ENCODE results near the gene MAB21L3. TPM values are rescaled to one million over a fixed set of nuclear protein-coding genes. Genes with fewer than 3 reads are reported as not detected.

Gene MAB21L3
- total and polyA plus RNA-seq, 4 donors: 0.13 to 0.42 (median 0.26) TPM

DNA sequence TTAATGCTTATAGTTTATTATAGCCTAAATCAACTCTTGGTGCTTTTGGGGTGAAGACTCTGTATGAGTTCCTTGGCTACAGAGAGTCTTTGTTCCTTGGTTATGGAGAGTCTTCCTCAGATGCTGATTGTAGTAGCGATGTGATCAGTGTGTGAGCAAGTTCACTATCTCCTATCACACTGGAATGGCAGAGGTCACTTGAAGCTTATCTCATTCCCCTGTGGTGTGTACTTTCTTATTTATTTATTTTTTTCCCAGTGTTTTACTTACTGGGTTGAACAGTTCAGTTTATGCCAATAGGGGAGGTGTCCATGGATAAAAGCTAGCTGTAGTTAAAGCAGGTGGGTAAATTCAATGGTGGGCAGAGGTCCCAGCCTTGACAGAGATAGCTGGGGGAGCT lies 20.1 kb upstream of the MAB21L3 start:
- Histone ChIP-seq H3K4me3 (ENCODE audit: low read depth in 1 of 3, low read length in 3 of 3) (no peak overlapping the region), H3K36me3 (ENCODE audit: control insufficient read depth in 4 of 4, insufficient read depth in 3 of 4, low read depth in 1 of 4, low read length in 3 of 4) (no peaks in the 10 kb centered on the region), H3K9ac (ENCODE audit: low read depth in 1 of 2, low read length in 2 of 2) (no peak overlapping the region), H3K4me1 (ENCODE audit: control insufficient read depth in 4 of 4, insufficient read depth in 4 of 4, low read length in 3 of 4) (no peaks in the 10 kb centered on the region), H3K27me3 (ENCODE audit: control insufficient read depth in 4 of 4, insufficient read depth in 4 of 4, low read length in 3 of 4) (no peaks in the 10 kb centered on the region), H3K9me3 (ENCODE audit: control insufficient read depth in 4 of 4, low read length in 3 of 4) (peaks cover 2 to 13% (median 3%) of the 10 kb centered on the region in 4 donors), H3K27ac (ENCODE audit: low read depth in 1 of 2, low read length in 2 of 2) (no peak overlapping the region)
- no peak for DNase-seq (ENCODE audit: low spot score)
- TF ChIP-seq SP1 (IDR thresholded peaks at IDR 0.05): no peak
- TF ChIP-seq HNF4A (conservative IDR thresholded peaks at IDR 0.05): no peak
- no peak for TF ChIP-seq HNF4G (IDR thresholded peaks at IDR 0.05)
- TF ChIP-seq FOXA1 (IDR thresholded peaks at IDR 0.05): no peak
- TF ChIP-seq RXRA (IDR thresholded peaks at IDR 0.05): no peak
- no peak for TF ChIP-seq EGR1 (IDR thresholded peaks at IDR 0.05; ENCODE audit: low read depth in 2 of 2)
- TF ChIP-seq RAD21 (IDR thresholded peaks at IDR 0.05): no peak
- TF ChIP-seq MAX (IDR thresholded peaks at IDR 0.05): no peak
- TF ChIP-seq, protein P1, sequence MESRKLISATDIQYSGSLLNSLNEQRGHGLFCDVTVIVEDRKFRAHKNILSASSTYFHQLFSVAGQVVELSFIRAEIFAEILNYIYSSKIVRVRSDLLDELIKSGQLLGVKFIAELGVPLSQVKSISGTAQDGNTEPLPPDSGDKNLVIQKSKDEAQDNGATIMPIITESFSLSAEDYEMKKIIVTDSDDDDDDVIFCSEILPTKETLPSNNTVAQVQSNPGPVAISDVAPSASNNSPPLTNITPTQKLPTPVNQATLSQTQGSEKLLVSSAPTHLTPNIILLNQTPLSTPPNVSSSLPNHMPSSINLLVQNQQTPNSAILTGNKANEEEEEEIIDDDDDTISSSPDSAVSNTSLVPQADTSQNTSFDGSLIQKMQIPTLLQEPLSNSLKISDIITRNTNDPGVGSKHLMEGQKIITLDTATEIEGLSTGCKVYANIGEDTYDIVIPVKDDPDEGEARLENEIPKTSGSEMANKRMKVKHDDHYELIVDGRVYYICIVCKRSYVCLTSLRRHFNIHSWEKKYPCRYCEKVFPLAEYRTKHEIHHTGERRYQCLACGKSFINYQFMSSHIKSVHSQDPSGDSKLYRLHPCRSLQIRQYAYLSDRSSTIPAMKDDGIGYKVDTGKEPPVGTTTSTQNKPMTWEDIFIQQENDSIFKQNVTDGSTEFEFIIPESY (IDR thresholded peaks at IDR 0.05): no peak
- TF ChIP-seq, protein P2, sequence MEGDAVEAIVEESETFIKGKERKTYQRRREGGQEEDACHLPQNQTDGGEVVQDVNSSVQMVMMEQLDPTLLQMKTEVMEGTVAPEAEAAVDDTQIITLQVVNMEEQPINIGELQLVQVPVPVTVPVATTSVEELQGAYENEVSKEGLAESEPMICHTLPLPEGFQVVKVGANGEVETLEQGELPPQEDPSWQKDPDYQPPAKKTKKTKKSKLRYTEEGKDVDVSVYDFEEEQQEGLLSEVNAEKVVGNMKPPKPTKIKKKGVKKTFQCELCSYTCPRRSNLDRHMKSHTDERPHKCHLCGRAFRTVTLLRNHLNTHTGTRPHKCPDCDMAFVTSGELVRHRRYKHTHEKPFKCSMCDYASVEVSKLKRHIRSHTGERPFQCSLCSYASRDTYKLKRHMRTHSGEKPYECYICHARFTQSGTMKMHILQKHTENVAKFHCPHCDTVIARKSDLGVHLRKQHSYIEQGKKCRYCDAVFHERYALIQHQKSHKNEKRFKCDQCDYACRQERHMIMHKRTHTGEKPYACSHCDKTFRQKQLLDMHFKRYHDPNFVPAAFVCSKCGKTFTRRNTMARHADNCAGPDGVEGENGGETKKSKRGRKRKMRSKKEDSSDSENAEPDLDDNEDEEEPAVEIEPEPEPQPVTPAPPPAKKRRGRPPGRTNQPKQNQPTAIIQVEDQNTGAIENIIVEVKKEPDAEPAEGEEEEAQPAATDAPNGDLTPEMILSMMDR (IDR thresholded peaks at IDR 0.05; ENCODE audit: low read depth, low read length, missing input control): no peak
- no peak for TF ChIP-seq FOXA2 (IDR thresholded peaks at IDR 0.05)
- TF ChIP-seq, protein P3, sequence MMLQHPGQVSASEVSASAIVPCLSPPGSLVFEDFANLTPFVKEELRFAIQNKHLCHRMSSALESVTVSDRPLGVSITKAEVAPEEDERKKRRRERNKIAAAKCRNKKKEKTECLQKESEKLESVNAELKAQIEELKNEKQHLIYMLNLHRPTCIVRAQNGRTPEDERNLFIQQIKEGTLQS (IDR thresholded peaks at IDR 0.05): no peak
- TF ChIP-seq, protein P4, sequence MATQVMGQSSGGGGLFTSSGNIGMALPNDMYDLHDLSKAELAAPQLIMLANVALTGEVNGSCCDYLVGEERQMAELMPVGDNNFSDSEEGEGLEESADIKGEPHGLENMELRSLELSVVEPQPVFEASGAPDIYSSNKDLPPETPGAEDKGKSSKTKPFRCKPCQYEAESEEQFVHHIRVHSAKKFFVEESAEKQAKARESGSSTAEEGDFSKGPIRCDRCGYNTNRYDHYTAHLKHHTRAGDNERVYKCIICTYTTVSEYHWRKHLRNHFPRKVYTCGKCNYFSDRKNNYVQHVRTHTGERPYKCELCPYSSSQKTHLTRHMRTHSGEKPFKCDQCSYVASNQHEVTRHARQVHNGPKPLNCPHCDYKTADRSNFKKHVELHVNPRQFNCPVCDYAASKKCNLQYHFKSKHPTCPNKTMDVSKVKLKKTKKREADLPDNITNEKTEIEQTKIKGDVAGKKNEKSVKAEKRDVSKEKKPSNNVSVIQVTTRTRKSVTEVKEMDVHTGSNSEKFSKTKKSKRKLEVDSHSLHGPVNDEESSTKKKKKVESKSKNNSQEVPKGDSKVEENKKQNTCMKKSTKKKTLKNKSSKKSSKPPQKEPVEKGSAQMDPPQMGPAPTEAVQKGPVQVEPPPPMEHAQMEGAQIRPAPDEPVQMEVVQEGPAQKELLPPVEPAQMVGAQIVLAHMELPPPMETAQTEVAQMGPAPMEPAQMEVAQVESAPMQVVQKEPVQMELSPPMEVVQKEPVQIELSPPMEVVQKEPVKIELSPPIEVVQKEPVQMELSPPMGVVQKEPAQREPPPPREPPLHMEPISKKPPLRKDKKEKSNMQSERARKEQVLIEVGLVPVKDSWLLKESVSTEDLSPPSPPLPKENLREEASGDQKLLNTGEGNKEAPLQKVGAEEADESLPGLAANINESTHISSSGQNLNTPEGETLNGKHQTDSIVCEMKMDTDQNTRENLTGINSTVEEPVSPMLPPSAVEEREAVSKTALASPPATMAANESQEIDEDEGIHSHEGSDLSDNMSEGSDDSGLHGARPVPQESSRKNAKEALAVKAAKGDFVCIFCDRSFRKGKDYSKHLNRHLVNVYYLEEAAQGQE (IDR thresholded peaks at IDR 0.05): no peak
- TF ChIP-seq TAF1 (conservative IDR thresholded peaks at IDR 0.05): no peak
- 60% methylated on average over 1 of the region's 1 CpG for WGBS

DNA sequence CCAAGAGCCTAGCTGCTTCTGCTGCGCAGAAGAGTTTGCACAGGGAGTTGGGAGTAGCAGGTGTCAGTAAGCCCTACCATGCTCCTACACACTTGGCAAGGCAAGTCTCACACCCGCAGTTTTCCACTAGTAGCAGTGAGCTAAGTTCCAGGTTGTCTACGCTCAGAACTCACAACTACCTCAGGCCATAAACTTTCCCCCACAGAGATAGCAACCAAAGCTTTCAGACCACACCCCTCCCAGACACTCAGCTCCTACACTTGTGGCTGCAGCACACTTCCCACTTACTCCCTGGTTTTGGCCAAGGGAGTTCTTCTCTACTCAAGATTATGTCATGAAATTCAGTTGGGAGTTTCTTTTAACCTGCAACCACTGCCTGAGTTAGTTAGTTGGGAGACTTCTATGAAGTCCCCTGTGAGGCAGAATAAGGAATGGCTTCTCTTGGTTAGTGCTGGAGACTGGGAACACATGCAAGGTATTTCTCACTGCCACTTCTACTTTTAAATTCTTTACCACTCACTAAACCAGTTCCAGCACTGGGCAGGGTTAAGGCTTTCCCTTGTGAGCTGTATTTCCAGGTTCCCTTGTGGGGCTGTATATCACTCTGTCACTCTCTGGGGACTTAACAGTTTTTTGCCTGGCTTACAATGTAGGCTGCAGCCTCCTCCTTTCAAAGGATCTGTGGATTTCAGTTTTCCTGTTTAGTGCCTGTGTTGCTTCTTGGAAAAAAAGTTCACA lies 18.3 kb upstream of the MAB21L3 start:
- no peaks in the 10 kb centered on the region for H3K4me1 ChIP-seq (ENCODE audit: control insufficient read depth in 4 of 4, insufficient read depth in 4 of 4, low read length in 3 of 4)
- H3K9me3 ChIP-seq (ENCODE audit: control insufficient read depth in 4 of 4, low read length in 3 of 4): peaks cover 2 to 13% (median 4%) of the 10 kb centered on the region in 4 donors
- 62% methylated on average over 3 of the region's 3 CpGs for WGBS
- no peak for TF ChIP-seq GABPA (IDR thresholded peaks at IDR 0.05 in 1 of 2, conservative IDR thresholded peaks at IDR 0.05 in 1 of 2)
- TF ChIP-seq YY1 (IDR thresholded peaks at IDR 0.05): no peak
- TF ChIP-seq FOXA1 (IDR thresholded peaks at IDR 0.05): no peak
- TF ChIP-seq, protein P3 (IDR thresholded peaks at IDR 0.05): no peak
- TF ChIP-seq, protein P4 (IDR thresholded peaks at IDR 0.05): no peak
- TF ChIP-seq JUND (IDR thresholded peaks at IDR 0.05): no peak
- no peak for TF ChIP-seq MAX (IDR thresholded peaks at IDR 0.05)
- TF ChIP-seq NR2F2 (IDR thresholded peaks at IDR 0.05): no peak
- no peak for TF ChIP-seq RXRA (IDR thresholded peaks at IDR 0.05)
- no peak for TF ChIP-seq FOXA2 (IDR thresholded peaks at IDR 0.05)
- no peak overlapping the region for H3K9ac ChIP-seq (ENCODE audit: low read depth in 1 of 2, low read length in 2 of 2)
- H3K4me3 ChIP-seq (ENCODE audit: low read depth in 1 of 3, low read length in 3 of 3): no peak overlapping the region
- no peaks in the 10 kb centered on the region for H3K27me3 ChIP-seq (ENCODE audit: control insufficient read depth in 4 of 4, insufficient read depth in 4 of 4, low read length in 3 of 4)
- DNase-seq (ENCODE audit: low spot score): no peak
- H3K27ac ChIP-seq (ENCODE audit: low read depth in 1 of 2, low read length in 2 of 2): no peak overlapping the region
- H3K36me3 ChIP-seq (ENCODE audit: control insufficient read depth in 4 of 4, insufficient read depth in 3 of 4, low read depth in 1 of 4, low read length in 3 of 4): no peaks in the 10 kb centered on the region
